ENCODE measurements around the gene TMEM247.

The TMEM247 gene

DNA sequence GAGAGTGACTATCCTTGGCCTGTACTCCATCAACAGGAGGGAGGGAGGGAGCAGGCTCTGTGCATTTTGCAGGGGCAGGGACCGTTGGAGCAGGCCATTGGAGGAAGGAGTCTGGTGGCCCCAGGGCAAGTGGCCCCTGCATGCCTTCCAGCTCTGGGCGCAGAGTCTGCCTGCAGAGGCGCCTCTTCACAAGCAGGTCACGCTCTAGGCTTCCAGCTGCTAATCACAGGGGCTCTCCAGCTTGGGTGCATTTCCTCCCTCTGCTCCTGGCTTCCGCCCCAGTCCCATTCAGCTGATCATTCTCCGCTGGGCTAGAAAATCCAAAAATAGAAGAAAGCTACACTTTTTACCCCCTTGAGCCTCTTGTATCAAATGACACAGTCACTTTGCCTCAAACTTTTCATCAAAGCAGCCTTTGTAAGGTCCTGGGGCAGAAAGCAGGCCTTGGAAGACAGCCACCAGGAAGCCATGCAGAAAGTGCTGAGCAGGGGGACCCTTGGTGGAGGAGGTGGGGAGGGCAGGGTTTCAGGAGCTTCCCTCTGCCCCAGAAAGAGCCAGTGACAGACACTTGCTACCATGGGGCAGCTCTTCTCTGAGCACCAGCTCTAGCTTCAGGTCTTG is 11.3 kb downstream of the TMEM247 start:
- no peak for DNase-seq

DNA sequence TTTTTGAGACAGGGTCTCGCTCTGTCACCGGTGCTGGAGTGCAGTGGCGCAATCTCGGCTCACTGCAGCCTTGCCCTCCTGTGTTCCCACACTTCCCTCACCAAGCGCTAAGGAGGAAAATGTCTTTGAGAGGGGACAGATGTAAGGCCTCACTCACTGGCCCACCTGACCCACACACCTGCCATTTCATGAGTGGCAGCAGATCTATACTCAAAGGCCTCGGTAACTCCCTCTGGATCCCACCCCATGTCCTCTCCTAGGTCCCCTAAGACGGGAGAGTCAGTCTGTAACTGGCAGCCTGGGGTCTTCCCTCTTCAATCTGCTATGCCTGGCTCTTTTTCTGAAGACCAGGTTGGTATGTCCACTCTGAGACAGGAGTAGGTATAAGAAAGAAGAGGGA is 12.9 kb downstream of the TMEM247 start:
- DNase-seq: no peak

DNA sequence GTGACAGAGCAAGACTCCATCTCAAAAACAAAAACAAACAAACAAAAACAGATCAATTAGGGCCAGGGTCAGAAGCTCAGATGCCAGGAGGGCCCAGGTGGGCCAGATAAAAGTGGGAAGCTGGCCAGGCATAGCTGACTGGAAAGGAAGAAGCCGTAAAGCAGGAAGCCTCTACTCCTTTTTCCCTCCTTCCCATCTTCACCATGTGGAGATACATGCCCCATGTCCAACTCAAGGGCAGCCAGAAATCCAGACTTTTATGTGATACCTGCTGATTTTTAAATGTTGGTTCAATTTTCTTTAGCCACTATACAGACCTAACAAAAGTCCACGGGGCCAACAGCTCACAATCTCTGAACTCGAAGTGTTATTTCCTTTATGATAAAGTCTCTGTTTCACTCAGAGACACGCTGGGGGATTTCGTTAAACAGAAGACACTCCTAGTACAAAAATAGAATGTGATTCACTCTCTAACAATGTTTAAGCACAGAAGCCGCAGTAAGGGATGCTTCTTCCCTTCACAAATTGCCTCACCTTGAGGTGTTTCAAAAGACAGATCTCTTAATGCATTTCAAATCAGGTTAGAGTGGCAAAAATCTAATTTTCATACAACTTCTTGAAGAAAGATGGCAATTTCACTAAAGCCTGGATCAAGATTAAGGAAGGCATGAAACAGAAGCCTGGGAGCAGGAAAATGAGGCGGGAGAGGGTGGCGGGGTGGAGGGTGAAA is 14.0 kb downstream of the TMEM247 start:
- DNase-seq: no peak

GRCh38 chr2:46493971-46494250 is 14.5 kb downstream of the TMEM247 start:
- DNase-seq: no peak

DNA sequence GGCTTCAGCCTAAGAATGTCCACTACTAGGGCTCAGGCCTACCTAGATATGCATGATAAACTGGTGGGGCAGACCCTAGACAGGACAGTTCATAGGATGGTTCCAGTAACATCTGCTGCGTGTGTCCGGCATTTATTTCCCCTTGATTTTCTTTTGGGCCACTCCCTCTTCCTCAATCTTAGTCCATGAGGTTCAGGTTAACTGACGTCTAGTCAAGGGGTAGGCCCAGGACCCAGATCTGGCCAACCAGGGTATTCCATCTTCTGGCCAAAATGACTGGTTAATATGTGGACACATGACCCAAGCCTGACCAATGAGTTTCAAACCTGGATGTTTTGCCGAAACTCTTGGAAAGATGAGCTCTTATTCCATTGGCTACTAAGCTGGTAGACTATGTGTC is 15.2 kb downstream of the TMEM247 start:
- no peak for DNase-seq

DNA sequence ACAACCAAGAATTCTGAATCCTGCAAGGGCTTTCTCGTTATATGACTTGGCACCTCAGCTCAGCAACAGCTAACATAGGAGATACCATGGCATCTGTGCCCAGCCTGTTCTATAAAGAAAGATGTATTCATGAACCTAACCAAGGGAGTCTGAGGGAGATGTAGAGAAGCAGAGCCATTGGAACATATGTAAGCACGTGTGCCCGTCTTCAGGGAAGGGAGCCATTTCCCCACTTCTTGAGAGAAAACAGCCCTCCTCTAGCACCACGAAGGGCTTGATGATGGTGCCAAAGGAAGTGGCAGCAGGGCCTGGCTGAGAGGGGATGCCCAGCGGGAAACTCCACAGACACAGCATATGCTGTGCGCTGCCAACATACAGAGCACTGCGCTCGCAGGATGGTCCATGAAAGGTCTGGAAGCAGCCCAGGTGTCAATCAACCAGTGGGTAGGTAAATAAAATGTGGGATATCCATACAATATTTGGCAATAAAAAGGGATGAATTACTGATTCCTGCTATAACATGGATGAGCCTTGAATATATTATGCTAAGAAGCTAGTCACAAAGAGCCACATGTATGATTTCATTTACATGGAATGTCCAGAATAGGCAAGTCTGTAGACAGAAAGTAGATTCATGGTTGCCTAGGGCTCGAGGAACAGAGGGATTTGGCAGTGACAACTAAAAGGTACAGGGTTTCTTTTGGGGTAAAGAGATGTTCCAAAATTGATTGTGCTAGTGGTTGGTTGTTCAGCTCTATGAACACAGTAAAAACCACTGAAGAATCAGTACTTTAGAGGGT is 16.1 kb downstream of the TMEM247 start:
- DNase-seq: no peak

- DNase-seq: no peak
These were observed 18.4 kb downstream of the TMEM247 start for GRCh38 chr2:46497766-46498165.

GRCh38 chr2:46498681-46499080 is 19.3 kb downstream of the TMEM247 start:
- DNase-seq: no peak

- DNase-seq: no peak
These were observed 20.0 kb downstream of the TMEM247 start for GRCh38 chr2:46499392-46499785.

- no peak for DNase-seq
These were observed 21.4 kb downstream of the TMEM247 start for GRCh38 chr2:46500801-46501200.

DNA sequence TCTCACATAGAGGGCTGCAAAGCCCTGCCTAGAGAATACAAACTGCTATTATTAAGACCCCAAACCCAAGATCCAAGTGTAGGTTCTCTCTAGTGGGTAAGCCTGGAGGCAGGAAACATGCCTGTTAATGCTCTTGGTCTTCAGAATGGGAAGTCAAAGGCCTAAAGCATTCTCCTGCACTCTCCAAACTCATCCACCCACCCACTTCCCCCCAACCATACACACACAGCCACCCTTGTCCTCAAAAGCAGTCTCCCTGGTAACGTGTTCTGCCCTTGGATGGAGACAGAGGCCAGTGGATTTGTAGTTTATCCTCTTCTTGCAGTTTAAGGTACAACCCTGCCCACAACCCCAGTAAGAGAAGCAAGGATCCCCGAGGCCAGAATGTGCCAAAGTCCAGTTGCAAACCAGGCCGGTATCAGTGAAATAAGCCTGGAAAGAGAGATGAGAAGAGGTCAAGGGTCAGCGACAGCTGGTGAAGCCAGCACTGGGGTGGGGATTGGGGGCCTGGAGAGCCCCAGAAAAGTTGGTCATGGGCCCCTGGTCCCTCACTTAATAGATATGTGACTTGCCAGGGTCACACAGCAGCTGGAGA is 23.0 kb downstream of the TMEM247 start:
- DNase-seq: no peak

DNA sequence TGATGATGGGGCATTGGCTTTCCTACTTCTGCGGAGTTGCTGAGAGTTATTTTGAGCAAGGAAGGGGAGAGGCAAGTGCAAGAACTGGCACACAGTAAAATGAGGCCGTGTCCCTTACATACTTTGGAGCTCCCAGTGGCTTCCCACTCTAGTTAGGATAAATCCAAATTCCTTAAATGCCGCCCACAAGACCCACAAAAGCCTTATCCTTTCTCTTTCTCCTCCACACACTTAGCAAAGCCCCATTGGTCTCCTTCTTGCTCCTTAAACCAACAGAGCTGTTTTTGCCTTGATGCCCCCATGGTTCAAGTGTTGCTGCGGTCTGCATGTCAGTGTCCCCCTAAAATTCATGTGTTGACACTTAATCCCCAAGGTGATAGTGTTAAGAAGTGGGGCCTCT is 24.3 kb downstream of the TMEM247 start:
- DNase-seq: no peak

GRCh38 chr2:46504221-46504620 is 24.9 kb downstream of the TMEM247 start:
- no peak for DNase-seq

- DNase-seq: no peak
These were observed 25.5 kb downstream of the TMEM247 start for GRCh38 chr2:46504685-46505471.

DNA sequence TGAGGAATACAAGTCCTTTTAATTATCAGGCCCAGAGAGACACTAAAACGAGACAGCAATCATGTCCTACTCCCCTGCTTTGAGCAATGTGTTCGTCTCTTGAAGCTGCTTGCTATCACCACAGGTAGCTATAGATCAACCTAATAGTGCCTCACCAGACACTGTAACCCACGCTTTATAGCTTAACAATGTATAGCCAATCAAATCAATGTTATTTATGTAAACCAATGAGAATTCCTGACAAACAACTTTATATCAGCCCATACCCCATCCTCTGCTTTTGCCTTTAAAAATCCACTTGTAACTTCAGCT is 26.1 kb downstream of the TMEM247 start:
- DNase-seq: no peak

DNA sequence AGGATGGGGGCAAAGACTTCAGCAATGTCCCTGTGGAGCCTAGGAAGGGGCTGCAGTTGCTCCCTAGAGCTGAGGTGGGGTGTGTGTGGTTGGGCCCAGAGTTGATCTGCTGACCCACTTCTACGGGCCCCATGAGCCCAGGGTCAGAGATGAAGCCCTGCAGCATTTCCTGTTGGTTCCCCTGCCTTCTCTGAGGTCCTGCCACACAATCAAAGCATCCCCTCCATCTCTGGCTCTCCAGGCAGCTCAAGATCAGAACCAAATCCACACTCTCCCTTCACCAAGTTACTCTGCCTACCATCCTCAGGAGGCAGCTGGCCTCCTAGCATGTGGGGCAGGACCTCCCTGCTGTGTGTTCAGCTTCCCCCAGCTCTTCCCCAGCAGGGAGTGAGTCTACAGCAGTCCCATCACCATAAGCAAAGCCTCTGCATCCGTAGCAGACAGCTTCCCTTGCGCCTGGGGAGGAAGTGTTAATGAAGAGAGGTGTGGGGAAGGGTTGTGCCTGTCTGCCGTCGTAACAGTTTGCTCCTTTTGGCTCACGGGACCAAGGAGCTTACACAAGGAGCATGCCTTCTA is 26.9 kb downstream of the TMEM247 start:
- DNase-seq: no peak

- DNase-seq: no peak
These were observed 28.9 kb downstream of the TMEM247 start for GRCh38 chr2:46508312-46508711.

- DNase-seq: no peak
These were observed 29.4 kb downstream of the TMEM247 start for GRCh38 chr2:46508759-46509158.

- DNase-seq: no peak
These were observed 30.4 kb downstream of the TMEM247 start for GRCh38 chr2:46509804-46510203.

DNA sequence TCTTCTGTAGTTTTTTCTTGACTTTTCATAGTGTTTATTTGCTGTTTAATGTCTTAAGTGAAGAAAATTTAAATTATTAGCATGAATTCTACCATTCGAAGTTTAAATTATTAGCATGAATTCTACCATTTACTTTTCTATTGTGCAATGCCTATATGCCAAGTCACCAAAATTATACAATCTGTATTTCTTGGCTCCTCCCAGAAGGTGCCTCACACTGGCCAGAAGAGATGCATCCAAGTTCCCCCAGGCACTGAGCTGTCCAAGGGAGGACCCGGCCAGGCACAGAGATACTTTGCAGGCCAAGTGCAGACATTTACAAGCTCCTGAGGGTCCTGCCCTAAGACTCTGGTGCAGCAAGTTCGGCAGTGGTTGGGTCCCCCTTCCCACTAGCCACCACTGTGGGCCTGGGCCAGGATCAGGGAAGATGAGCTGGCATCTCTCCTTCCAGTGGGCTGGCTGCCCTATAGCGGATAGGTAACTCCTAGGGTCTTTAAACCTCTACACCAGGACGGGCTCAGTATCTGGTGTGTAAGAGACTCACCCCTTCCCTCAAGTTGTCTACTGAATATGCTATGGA is 31.3 kb downstream of the TMEM247 start:
- no peak for DNase-seq

GRCh38 chr2:46512185-46512584 is 32.8 kb downstream of the TMEM247 start:
- DNase-seq: no peak

DNA sequence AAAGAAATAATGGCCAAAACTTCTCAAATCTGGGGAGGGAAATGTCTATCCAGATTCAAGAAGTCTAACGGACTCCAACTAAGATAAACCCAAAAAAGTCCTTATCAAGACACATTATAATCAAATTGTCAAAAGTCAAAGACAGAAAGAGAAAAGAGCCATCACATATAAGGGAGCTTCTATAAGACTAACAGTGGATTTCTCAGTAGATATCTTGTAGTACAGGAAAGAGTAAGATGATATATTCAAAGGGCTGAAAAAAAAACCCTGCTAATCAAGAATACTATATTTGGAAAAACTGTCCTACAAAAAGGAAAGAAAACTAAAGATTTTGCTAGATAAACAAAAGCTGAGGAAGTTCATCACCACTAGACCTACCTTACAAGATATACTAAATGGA is 35.4 kb downstream of the TMEM247 start:
- no peak for DNase-seq

DNA sequence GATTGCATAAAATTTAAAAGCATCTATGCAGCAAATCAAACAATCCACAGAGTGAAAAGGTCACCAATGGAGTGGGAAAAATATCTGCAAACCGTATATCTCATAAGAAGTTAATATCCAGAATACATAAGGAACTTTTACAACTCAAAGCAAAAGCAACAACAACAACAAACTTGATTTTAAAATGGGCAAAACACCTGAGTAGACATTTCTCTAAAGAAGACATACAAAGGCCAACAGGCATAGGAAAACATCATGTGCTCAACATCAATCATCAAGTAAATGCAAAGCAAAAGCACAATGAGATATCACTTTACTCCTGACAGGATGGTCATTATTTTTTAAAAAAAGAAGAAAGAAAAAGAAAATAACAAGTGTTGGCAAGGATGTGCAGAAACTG is 38.1 kb downstream of the TMEM247 start:
- DNase-seq: no peak
